ENCODE measurements around the gene SNTG2.
"Not testable (repeated sequence)": the region's sequence is repeated elsewhere in the genome, so short reads cannot be mapped to it uniquely, and the experiment has no call there.

Gene SNTG2

DNA sequence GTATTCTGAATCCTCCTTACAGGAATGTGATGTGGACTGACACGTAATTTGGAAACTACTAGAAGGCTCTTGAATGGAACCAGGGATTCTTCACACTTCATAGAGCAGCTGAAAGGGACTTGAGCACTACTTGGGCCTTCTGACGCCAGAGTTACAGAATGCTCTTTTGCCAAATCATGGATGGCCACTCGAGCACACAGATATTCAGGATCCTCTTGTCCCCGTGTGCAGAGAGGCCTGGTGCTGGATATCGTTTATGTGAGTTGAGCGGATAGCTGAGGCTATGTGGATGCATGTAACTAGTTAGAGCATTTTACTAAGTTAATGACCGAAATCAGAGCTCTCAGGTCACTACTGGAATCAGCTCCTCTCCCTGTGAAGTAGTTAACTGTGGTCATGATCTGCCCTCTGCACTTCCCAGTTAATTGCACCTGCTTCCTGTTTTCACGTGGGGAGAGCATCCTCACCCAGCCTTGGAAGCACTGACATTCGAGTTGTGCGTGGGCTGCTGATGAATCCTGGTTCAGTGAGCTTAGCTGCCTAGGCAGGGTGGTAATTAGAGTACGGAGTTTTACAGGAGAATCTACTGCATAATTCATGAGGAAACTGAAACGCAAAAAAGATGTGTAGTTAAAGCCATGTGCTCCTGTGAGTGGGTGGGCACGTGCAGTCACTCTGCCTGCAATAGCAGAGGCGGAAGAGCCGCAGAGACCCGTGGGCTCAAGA is 457.5 kb downstream of the SNTG2 start:
- DNase-seq = no peak

GRCh38 chr2:1413156-1413710 is 462.6 kb downstream of the SNTG2 start, which contains the start of gene TPO:
TPO (plus strand) TSS chr2:1413463; CDS start chr2:1414409, 946 bp downstream.
- no peak for DNase-seq

DNA sequence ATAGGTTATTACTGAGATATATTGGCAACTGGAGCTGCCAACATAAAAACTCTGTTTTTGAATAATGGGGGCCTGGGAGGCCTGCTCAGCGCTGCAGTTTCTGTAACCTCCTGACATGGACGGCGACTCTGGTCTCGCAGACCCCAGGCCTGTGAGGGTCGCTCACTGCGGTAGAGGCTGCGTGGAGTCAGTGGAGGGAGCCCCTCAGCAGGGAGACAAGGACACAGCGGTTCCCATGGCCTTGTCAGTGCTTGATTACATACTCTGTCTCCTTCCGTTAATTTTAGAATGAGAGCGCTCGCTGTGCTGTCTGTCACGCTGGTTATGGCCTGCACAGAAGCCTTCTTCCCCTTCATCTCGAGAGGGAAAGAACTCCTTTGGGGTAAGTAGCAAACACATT is 463.5 kb downstream of the SNTG2 start:
- no peak for DNase-seq

- not testable (repeated sequence) for DNase-seq
Measured at GRCh38 chr2:1414901-1415300, 464.3 kb downstream of the SNTG2 start.

GRCh38 chr2:1415501-1415900 is 464.9 kb downstream of the SNTG2 start:
- DNase-seq = no peak

All from amygdala (tissue), 56 donors.